HUES64 (cell line): ENCODE data around the gene GCNT1.
"Not testable (repeated sequence)": the region's sequence is repeated elsewhere in the genome, so short reads cannot be mapped to it uniquely, and the experiment has no call there.

ENCODE experiments used
- H3K27ac ChIP-seq: 2 replicates; pipeline ENCODE4 v1.7.0; 2013; ENCODE audit warnings: low read depth, low read length, inconsistent platforms
- H3K27me3 ChIP-seq: 2 replicates; pipeline ENCODE4 v1.6.1; 2013; ENCODE audit warnings: mild to moderate bottlenecking, low read length; ENCODE audit not compliant: insufficient read depth
- H3K36me3 ChIP-seq: 2 replicates; pipeline ENCODE4 v1.6.1; 2013; ENCODE audit warnings: mild to moderate bottlenecking, low read length; ENCODE audit not compliant: insufficient read depth
- H3K4me1 ChIP-seq: 2 replicates; pipeline ENCODE4 v1.6.1; 2013; ENCODE audit warnings: mild to moderate bottlenecking, low read length, moderate library complexity; ENCODE audit not compliant: insufficient read depth
- H3K4me3 ChIP-seq: 2 replicates; pipeline ENCODE4 v1.5.1; 2013; ENCODE audit warnings: mild to moderate bottlenecking, low read length, moderate library complexity
- H3K9ac ChIP-seq: 2 replicates; pipeline ENCODE4 v1.6.1; 2013; ENCODE audit warnings: mild to moderate bottlenecking, low read depth, low read length
- H3K9me3 ChIP-seq: 2 replicates; pipeline ENCODE4 v1.6.1; 2013; ENCODE audit warnings: low read depth, low read length; ENCODE audit not compliant: insufficient read depth
- WGBS: fragments of 150-250, 120-280 bp; methylation state at CpG from one replicate; pipeline ENCODE4 v1.1.7; 2013; ENCODE audit warnings: missing lambda C conversion rate; 5-methylcytosine and 5-hydroxymethylcytosine counted together

GCNT1 gene

DNA sequence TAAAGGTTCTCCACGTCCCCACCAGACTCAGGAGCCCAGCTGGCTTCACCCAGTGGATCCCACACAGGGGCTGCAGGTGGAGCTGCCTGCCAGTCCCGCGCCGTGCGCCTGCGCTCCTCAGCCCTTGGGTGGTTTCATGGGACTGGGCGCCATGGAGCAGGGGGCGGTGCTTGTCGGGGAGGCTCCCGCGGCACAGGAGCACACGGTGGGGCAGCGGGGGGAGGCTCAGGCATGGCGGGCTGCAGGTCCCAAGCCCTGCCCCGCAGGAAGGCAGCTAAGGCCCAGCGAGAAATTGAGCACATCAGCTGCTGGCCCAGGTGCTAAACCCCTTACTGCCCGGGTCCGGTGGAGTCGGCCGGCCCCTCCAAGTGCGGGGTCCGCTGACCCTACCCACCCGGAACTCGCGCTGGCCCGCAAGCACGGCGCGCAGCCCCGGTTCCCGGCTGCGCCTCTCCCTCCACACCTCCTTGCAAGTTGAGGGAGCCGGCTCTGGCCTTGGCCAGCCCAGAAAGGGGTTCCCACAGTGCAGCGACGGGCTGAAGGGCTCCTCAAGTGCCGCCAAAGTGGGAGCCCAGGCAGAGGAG lies 64.7 kb downstream of the GCNT1 start:
- not testable (repeated sequence) for H3K9me3 ChIP-seq, H3K36me3 ChIP-seq, H3K4me3 ChIP-seq, H3K27me3 ChIP-seq, H3K9ac ChIP-seq, H3K27ac ChIP-seq, H3K4me1 ChIP-seq
- 94% methylated on average over 36 of the region's 36 CpGs for WGBS

DNA sequence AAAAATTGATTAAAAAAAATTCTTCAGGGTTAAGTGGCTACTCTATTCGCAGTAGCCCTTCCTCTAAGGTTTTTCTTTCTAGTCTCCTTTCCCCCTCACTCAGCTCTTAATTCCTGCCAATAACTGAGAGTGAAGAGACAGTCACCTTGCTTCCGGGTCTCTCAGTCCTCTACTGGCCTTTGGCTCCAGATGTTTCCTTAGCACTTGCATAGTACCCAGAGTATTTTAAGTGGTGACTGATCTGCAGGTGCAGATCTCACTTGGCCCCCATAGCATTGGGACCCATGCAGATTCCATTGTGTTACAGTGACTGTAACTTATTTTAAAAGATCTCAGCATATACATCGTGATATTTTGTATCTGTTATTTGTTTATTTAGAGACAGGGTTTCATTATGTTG lies 66.2 kb downstream of the GCNT1 start:
- WGBS: 98% methylated on average over 3 of the region's 3 CpGs
- H3K36me3 ChIP-seq: no peaks in the 10 kb centered on the region
- H3K4me1 ChIP-seq: no peaks in the 10 kb centered on the region; the same call in 1 of the 2 replicates
- H3K27me3 ChIP-seq: no peaks in the 10 kb centered on the region
- no peaks in the 10 kb centered on the region for H3K9me3 ChIP-seq
- H3K4me3 ChIP-seq: no peak overlapping the region
- H3K27ac ChIP-seq: no peak overlapping the region
- no peak overlapping the region for H3K9ac ChIP-seq

GRCh38 chr9:76526026-76526425 lies 67.0 kb downstream of the GCNT1 start:
- Histone ChIP-seq H3K9me3 (no peaks in the 10 kb centered on the region), H3K27me3 (no peaks in the 10 kb centered on the region), H3K9ac (no peak overlapping the region), H3K36me3 (no peaks in the 10 kb centered on the region), H3K27ac (no peak overlapping the region), H3K4me1 (no peaks in the 10 kb centered on the region; the same call in 1 of the 2 replicates), H3K4me3 (no peak overlapping the region)
- 84% methylated on average over 1 of the region's 1 CpG for WGBS

GRCh38 chr9:76528056-76528455 lies 69.1 kb downstream of the GCNT1 start:
- Histone ChIP-seq H3K9ac (no peak overlapping the region), H3K36me3 (no peaks in the 10 kb centered on the region), H3K9me3 (no peaks in the 10 kb centered on the region), H3K4me1 (peaks cover 1% of the 10 kb centered on the region; the same call in 1 of the 2 replicates), H3K27ac (no peak overlapping the region), H3K27me3 (no peaks in the 10 kb centered on the region), H3K4me3 (no peak overlapping the region)
- 90% methylated on average over 7 of the region's 7 CpGs for WGBS

- Histone ChIP-seq H3K4me3 (no peak overlapping the region), H3K27ac (no peak overlapping the region), H3K9me3 (no peaks in the 10 kb centered on the region), H3K27me3 (no peaks in the 10 kb centered on the region), H3K9ac (no peak overlapping the region), H3K36me3 (no peaks in the 10 kb centered on the region), H3K4me1 (peaks cover 3% of the 10 kb centered on the region; the same call in 1 of the 2 replicates)
- WGBS: 97% methylated on average over 20 of the region's 20 CpGs
These were observed 69.7 kb downstream of the GCNT1 start for GRCh38 chr9:76528642-76529190.

DNA sequence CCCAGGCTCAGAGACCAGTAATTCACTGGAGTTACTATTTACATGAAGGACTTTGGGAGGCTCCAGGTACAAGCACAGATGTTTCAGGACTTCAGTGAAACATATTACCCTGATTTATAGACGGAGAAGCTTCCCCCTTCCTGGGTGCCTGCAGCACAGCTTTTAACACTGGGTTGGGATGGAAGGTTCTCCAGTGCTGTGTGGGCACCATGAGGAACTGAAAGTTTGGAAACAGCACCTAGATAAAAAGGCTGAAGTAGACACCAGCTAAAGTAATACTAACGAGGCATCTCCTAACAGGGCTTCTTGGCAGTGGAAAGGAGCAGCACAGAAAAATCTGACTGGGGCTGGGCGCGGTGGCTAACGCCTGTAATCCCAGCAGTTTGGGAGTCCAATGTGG lies 70.7 kb downstream of the GCNT1 start:
- peaks cover 3% of the 10 kb centered on the region; the same call in 1 of the 2 replicates for H3K4me1 ChIP-seq
- no peak overlapping the region for H3K27ac ChIP-seq
- no peaks in the 10 kb centered on the region for H3K36me3 ChIP-seq
- no peaks in the 10 kb centered on the region for H3K9me3 ChIP-seq
- no peak overlapping the region for H3K4me3 ChIP-seq
- H3K27me3 ChIP-seq: no peaks in the 10 kb centered on the region
- H3K9ac ChIP-seq: no peak overlapping the region
- WGBS: 97% methylated on average over 5 of the region's 5 CpGs

GRCh38 chr9:76530458-76531110 lies 71.6 kb downstream of the GCNT1 start:
- WGBS: 78% methylated on average over 5 of the region's 6 CpGs
- H3K27me3 ChIP-seq: no peaks in the 10 kb centered on the region
- H3K36me3 ChIP-seq: no peaks in the 10 kb centered on the region
- peaks cover 3% of the 10 kb centered on the region; the same call in 1 of the 2 replicates for H3K4me1 ChIP-seq
- no peaks in the 10 kb centered on the region for H3K9me3 ChIP-seq
- H3K4me3 ChIP-seq: no peak overlapping the region
- no peak overlapping the region for H3K27ac ChIP-seq
- H3K9ac ChIP-seq: no peak overlapping the region

- Histone ChIP-seq H3K27me3 (no peaks in the 10 kb centered on the region), H3K27ac (no peak overlapping the region), H3K36me3 (no peaks in the 10 kb centered on the region), H3K9me3 (no peaks in the 10 kb centered on the region), H3K4me3 (no peak overlapping the region), H3K9ac (no peak overlapping the region), H3K4me1 (peaks cover 3% of the 10 kb centered on the region; the same call in 1 of the 2 replicates)
- 97% methylated on average over 3 of the region's 3 CpGs for WGBS
These were observed 72.3 kb downstream of the GCNT1 start for GRCh38 chr9:76531231-76531780.

DNA sequence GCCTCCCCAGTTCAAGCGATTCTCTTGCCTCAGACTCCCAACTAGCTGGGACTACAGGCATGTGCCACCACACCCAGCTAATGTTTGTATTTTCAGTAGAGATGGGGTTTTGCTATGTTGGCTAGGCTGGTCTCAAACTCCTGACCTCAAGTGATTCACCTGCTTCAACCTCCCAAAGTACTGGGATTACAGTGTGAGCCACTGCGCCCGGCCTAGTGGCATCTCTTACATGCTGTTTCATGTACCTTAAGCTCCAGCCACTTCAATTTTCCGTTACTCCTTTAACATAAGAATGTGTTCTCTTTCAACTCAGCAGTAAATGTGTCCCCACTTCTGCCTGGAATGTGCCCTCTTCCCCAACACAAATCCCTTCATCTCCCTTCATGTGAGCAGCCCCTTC lies 73.9 kb downstream of the GCNT1 start:
- H3K36me3 ChIP-seq, H3K27ac ChIP-seq, H3K4me3 ChIP-seq, H3K4me1 ChIP-seq, H3K27me3 ChIP-seq, H3K9ac ChIP-seq, H3K9me3 ChIP-seq: not testable (repeated sequence)
- 82% methylated on average over 4 of the region's 4 CpGs for WGBS

DNA sequence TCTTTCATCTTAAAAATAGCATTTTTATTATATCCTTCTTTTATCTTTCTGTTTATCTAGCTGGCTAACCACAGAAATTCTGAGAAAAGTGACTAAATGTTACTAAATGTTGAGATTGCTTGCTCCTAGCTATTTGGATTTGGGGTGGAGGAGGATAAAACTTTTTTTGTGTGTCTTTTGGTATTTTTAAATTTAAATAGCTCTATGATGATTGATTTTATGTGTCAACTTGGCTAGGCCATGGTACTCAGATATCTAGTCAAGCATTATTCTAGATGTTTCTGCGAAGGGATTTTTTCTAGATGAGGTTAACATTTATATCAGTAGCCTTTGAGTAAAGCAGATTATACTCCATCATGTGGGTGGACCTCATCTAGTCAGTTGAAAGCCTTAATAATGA lies 75.0 kb downstream of the GCNT1 start:
- Histone ChIP-seq H3K36me3 (no peaks in the 10 kb centered on the region), H3K4me1 (0 out of 2 replicates have a peak, but pooled peaks cover 3% of the 10 kb centered on the region), H3K4me3 (no peak overlapping the region), H3K9ac (no peak overlapping the region), H3K9me3 (no peaks in the 10 kb centered on the region), H3K27ac (no peak overlapping the region), H3K27me3 (no peaks in the 10 kb centered on the region)
- 93% methylated on average over 1 of the region's 1 CpG for WGBS

GRCh38 chr9:76537150-76537646 lies 78.2 kb downstream of the GCNT1 start:
- Histone ChIP-seq H3K4me1 (0 out of 2 replicates have a peak, but pooled peaks cover 3% of the 10 kb centered on the region), H3K9ac (no peak overlapping the region), H3K9me3 (no peaks in the 10 kb centered on the region), H3K36me3 (no peaks in the 10 kb centered on the region), H3K4me3 (no peak overlapping the region), H3K27ac (no peak overlapping the region), H3K27me3 (no peaks in the 10 kb centered on the region)
- 92% methylated on average over 9 of the region's 9 CpGs for WGBS
